A673 (cell line): Measurements from ENCODE around the gene WDR82. TPM values are rescaled to one million over a fixed set of nuclear protein-coding genes. Genes with fewer than 3 reads are reported as not detected.

Experiments used
- BruUV-seq: library from RNA; stranded (reverse); fragments of 400-500 nt; replicated peaks from 2 replicates; lab custom pipeline; 2021; lab: Mats Ljungman, UMichigan
- CTCF ChIA-PET: fragments of 300-600 bp; sonication (Branson Sonifier 250); formaldehyde crosslinking; loops from one replicate; lab custom pipeline; 2022; ENCODE audit warnings: antibody characterized with exemption; lab: Charles Lee
- POLR2A ChIA-PET: fragments of 300-600 bp; sonication (Branson Sonifier 250); formaldehyde crosslinking; loops from one replicate; lab custom pipeline; 2022; ENCODE audit warnings: antibody characterized with exemption; ENCODE audit not compliant: low non-redundant PET; lab: Charles Lee
- DNase-seq: peaks from one replicate; pipeline ENCODE4 v3.0.0-alpha.2; 2015; ENCODE audit warnings: low spot score
- H3K27ac ChIP-seq: fragments of 200-600 bp; sonication (generic); 2 replicates; pipeline ENCODE4 v1.5.1; 2016; ENCODE audit warnings: mixed run types, low read depth, mild to moderate bottlenecking, mixed read lengths, antibody characterized with exemption, low read length; ENCODE audit not compliant: poor library complexity, severe bottlenecking
- H3K27me3 ChIP-seq: fragments of 200-600 bp; sonication (generic); replicated peaks from 2 replicates; pipeline ENCODE4 v1.6.1; 2017; ENCODE audit warnings: mixed run types, low read depth, mild to moderate bottlenecking, mixed read lengths, antibody characterized with exemption, low read length; ENCODE audit not compliant: insufficient read depth, poor library complexity
- H3K36me3 ChIP-seq: fragments of 200-600 bp; sonication (generic); 2 replicates; pipeline ENCODE4 v1.6.1; 2016; ENCODE audit warnings: mixed run types, mild to moderate bottlenecking, mixed read lengths, antibody characterized with exemption, low read length; ENCODE audit not compliant: insufficient read depth, poor library complexity, severe bottlenecking
- H3K4me1 ChIP-seq: fragments of 200-600 bp; sonication (generic); 2 replicates; pipeline ENCODE4 v1.6.1; 2017; ENCODE audit warnings: mixed run types, mild to moderate bottlenecking, mixed read lengths, antibody characterized with exemption, low read length; ENCODE audit not compliant: insufficient read depth, poor library complexity, severe bottlenecking
- H3K4me3 ChIP-seq: fragments of 200-600 bp; sonication (generic); 2 replicates; pipeline ENCODE4 v1.5.1; 2016; ENCODE audit warnings: low read depth, mixed run types, mild to moderate bottlenecking, mixed read lengths, low read length; ENCODE audit not compliant: poor library complexity, severe bottlenecking
- H3K9me3 ChIP-seq: fragments of 200-600 bp; sonication (generic); 2 replicates; pipeline ENCODE4 v1.6.1; 2016; ENCODE audit warnings: mixed run types, low read depth, mild to moderate bottlenecking, mixed read lengths, antibody characterized with exemption, low read length; ENCODE audit not compliant: poor library complexity, severe bottlenecking
- EZH2 ChIP-seq: fragments of 200-600 bp; sonication (generic); IDR thresholded peaks from 2 replicates; pipeline ENCODE4 v1.6.1; 2017; ENCODE audit warnings: borderline replicate concordance, low read depth, mild to moderate bottlenecking, mixed read lengths, antibody characterized with exemption, low read length; ENCODE audit not compliant: poor library complexity, severe bottlenecking
- intact Hi-C: fragments of 100-400 bp; cut with micrococcal nuclease; formaldehyde crosslinking; loops from one replicate; pipeline ENCODE4 v1.10.0; 2022; ENCODE audit not compliant: unreplicated experiment
- total RNA-seq: library from RNA; stranded (reverse); gene quantifications from 2 replicates; pipeline ENCODE4 v1.2.3, GENCODE V29; 2021
- TF ChIP-seq, protein P1 (sequence below): fragments of 300-800, 200-600 bp; sonication (generic); conservative IDR thresholded peaks from 2 replicates; pipeline ENCODE4 v1.5.1; 2017; ENCODE audit warnings: low read depth, mild to moderate bottlenecking, antibody characterized with exemption, low read length, moderate library complexity, mixed read lengths

The WDR82 gene
- total RNA-seq, 1 experiment from 2014 or later: 54.3 TPM

DNA sequence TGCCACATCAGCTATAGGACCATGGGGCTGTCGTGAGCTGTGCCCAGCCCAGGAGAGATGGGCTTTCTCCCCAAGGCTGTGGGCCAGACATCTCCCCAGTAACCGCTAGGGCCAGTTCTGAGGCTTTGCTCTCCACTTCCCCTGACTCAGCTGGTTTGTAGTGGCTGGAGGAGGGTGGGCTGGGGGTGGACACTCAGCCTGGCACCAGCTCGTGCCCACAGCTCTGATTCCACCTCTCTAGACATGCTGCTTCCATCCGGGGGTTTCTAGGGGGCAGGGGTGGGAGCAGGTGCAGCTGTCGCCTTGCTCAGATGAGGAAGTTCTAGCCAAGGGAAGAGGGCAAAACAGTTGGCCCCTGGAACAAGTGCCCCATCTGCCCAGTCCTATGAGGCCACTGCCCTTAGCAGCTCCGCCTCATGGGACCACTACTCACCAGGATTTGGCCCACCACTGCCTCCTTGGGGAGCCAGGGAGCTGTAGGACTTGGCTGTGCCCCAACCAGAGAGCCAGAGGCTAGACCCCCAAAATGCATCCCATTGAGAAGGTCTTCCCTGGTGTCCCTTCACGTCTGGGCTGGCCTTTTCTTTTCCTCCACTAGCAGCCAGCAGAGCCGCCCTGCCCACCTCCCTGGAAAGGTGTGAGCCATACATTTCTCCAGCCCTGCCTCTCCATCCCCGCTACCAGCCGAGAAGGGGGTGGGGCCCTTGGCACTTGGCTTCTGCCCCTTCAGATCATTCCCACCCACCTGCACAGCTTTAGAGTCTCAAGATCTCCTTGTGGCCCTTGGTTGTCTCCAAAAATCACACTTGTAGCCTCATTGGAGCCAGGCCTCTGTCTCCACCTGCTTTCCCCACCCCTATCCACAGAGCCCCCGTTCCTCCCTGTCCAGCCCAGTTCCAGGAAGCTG is 19.0 kb upstream of the WDR82 start:
- Histone ChIP-seq H3K4me3 (no peak overlapping the region), H3K4me1 (no peaks in the 10 kb centered on the region), H3K36me3 (no peaks in the 10 kb centered on the region), H3K9me3 (no peaks in the 10 kb centered on the region), H3K27me3 (no peaks in the 10 kb centered on the region), H3K27ac (no peak overlapping the region)
- intact Hi-C loops: no loop called here
- CTCF ChIA-PET: interaction anchor here (0.9 kb wide), 1 partner anchor 77 kb away, joined by 3 read pairs; no protein-coding TSS in a partner anchor
- no peak for DNase-seq
- BruUV-seq: no TSS peak
- POLR2A ChIA-PET: no interaction called here
- no peak for TF ChIP-seq EZH2
- TF ChIP-seq, protein P1, sequence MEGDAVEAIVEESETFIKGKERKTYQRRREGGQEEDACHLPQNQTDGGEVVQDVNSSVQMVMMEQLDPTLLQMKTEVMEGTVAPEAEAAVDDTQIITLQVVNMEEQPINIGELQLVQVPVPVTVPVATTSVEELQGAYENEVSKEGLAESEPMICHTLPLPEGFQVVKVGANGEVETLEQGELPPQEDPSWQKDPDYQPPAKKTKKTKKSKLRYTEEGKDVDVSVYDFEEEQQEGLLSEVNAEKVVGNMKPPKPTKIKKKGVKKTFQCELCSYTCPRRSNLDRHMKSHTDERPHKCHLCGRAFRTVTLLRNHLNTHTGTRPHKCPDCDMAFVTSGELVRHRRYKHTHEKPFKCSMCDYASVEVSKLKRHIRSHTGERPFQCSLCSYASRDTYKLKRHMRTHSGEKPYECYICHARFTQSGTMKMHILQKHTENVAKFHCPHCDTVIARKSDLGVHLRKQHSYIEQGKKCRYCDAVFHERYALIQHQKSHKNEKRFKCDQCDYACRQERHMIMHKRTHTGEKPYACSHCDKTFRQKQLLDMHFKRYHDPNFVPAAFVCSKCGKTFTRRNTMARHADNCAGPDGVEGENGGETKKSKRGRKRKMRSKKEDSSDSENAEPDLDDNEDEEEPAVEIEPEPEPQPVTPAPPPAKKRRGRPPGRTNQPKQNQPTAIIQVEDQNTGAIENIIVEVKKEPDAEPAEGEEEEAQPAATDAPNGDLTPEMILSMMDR: no peak

DNA sequence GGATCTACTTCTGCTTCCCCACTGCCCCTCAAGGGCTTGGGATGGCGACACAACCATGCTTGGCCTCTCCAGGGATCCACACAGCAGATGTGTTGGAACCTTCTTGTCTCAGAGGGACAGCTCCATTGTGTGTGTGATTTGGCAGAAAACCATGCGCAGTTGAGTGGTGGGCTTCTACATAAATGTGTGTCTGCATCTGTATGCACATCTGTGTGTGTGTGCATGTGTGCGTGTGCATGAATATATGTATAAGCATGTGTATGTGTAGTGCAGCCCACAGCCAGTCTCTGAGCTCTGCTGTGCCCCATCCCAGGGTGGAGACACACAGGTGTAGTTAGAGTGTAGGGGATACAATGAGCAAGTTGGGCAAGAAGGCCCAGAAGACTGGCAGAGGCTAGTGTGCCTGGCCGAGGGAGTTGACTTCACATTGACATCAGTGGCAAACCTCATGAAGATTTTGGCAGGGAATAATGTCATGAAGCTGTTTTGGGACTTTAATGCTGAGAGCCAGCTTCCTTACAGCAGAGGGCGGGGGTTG is 17.3 kb upstream of the WDR82 start:
- Histone ChIP-seq H3K36me3 (no peaks in the 10 kb centered on the region), H3K4me1 (no peaks in the 10 kb centered on the region), H3K9me3 (no peaks in the 10 kb centered on the region), H3K27ac (no peak overlapping the region), H3K27me3 (no peaks in the 10 kb centered on the region), H3K4me3 (no peak overlapping the region)
- no peak for TF ChIP-seq EZH2
- TF ChIP-seq, protein P1: no peak
- intact Hi-C loops: no loop called here
- ChIA-PET CTCF (no interaction called here), POLR2A (no interaction called here)
- no TSS peak for BruUV-seq
- DNase-seq: no peak

DNA sequence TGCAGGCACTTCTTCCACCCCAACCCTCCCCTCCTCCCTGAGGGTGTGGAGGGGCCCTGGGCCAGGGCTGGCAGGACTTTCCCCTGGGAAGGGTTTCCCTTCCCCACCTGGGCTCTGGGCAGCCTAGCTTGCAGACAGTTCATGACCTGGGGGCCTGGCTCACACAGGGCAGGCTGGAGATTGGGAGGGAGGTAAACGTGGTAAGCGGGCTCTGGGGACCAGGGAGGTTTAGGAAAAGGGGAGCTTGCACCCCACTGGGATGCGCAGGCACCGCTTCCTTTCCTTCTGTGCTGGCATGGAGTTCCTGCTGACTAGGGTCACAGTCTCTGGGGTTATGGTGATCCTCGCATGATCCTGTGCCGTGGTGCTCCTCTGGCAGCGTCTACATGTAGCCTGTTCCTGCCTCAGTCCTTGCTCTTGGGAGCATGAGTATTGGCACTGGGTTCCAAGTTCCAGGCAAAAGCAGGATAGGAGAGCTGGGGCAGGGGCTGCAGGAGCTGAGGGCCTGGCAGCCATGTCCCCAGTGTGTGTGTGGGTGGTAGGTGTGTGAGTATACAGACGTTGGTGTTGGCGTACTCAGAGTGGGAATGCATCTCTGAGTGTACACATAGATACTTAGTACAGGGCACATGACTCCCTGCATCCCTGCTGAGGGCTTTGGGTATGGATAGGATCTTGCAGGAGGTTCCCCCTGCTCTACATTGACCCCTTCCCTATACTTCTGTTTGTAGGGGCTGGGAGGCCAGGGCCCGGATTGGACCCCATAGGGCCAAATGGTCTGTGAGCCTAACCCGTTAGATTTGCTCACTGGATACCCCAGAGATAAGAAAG is 16.1 kb upstream of the WDR82 start:
- no peak for TF ChIP-seq EZH2
- TF ChIP-seq, protein P1: no peak
- no peak for DNase-seq
- Histone ChIP-seq H3K9me3 (no peaks in the 10 kb centered on the region), H3K36me3 (no peaks in the 10 kb centered on the region), H3K27me3 (no peaks in the 10 kb centered on the region), H3K4me3 (no peak overlapping the region), H3K4me1 (no peaks in the 10 kb centered on the region), H3K27ac (no peak overlapping the region)
- ChIA-PET CTCF (no interaction called here), POLR2A (no interaction called here)
- BruUV-seq: no TSS peak
- intact Hi-C loops: no loop called here
